Adipose tissue (tissue), 3 donors: ENCODE results near the gene COL13A1. TPM values are rescaled to one million over a fixed set of nuclear protein-coding genes. Genes with fewer than 3 reads are reported as not detected.

Experiments
- H3K27ac ChIP-seq: one replicate; pipeline ENCODE4 v1.5.1; 2013; ENCODE audit warnings: low read depth, low read length
- WGBS, 3 donors: extraction: QIAGEN DNeasy Blood & Tissue Kit; methylation state at CpG; one replicate each; pipeline ENCODE4 v1.1.7; 2013; 5-methylcytosine and 5-hydroxymethylcytosine counted together
- polyA plus RNA-seq, 3 donors: library from polyadenylated mRNA; stranded (reverse); fragments of 200-250 nt; gene quantifications; one replicate each; pipeline ENCODE4 v1.2.3, GENCODE V29; 2013
- donor health status: healthy with polysubstance abuse.
- donor health status: Bipolar disorder and iron deficiency.
- donor health status: healthy.

COL13A1 gene
- polyA plus RNA-seq, 3 donors = 0.22 to 0.79 (median 0.49) TPM

GRCh38 chr10:69991151-69991550 lies 189.4 kb downstream of the COL13A1 start:
- 67 to 71% (median 69%) methylated on average over 2 of the region's 2 CpGs for WGBS, 3 donors
- H3K27ac ChIP-seq = no peak overlapping the region

GRCh38 chr10:69994262-69994661 lies 192.6 kb downstream of the COL13A1 start:
- no peak overlapping the region for H3K27ac ChIP-seq
- 48 to 54% (median 51%) methylated on average over 2 of the region's 2 CpGs for WGBS, 3 donors

GRCh38 chr10:69996611-69997010 lies 194.9 kb downstream of the COL13A1 start:
- WGBS, 3 donors = 71 to 84% (median 75%) methylated on average over 2 of the region's 2 CpGs

GRCh38 chr10:70000262-70000661 lies 198.6 kb downstream of the COL13A1 start:
- no peak overlapping the region for H3K27ac ChIP-seq
- 91 to 96% (median 94%) methylated on average over 4 of the region's 4 CpGs for WGBS, 3 donors

More at GRCh38 chr10:69996611-69997010, 194.9 kb downstream of the COL13A1 start:
- H3K27ac ChIP-seq = no peak overlapping the region

- 72 to 85% (median 82%) methylated on average over 9 of the region's 9 CpGs for WGBS, 3 donors
Observed at GRCh38 chr10:70007116-70007820, 205.6 kb downstream of the COL13A1 start.

More at GRCh38 chr10:70007116-70007820, 205.6 kb downstream of the COL13A1 start:
- H3K27ac ChIP-seq = no peak overlapping the region

Other genes starting within 250 kb of the COL13A1 start
- gene NEUROG3, start 228.5 kb upstream of the COL13A1 start, polyA plus RNA-seq = under 1 TPM in 1 of 3 donors, not detected in 2; 0.04 TPM
- 1 to 10 TPM; 1.1 to 4.6 (median 1.2) TPM for gene FAM241B, start 171.7 kb upstream of the COL13A1 start, polyA plus RNA-seq